ES-I3 (cell line): ENCODE data around the gene ATXN2.
"Not testable (repeated sequence)": the region's sequence is repeated elsewhere in the genome, so short reads cannot be mapped to it uniquely, and the experiment has no call there.

Source experiments
- H3K36me3 ChIP-seq: 2 replicates; pipeline ENCODE4 v1.6.1; 2013; ENCODE audit warnings: mild to moderate bottlenecking, low read length, control low read depth, moderate library complexity; ENCODE audit not compliant: insufficient read depth
- H3K4me1 ChIP-seq: 2 replicates; pipeline ENCODE4 v1.6.1; 2013; ENCODE audit warnings: mild to moderate bottlenecking, control low read depth, low read length; ENCODE audit not compliant: insufficient read depth
- H3K9ac ChIP-seq: 2 replicates; pipeline ENCODE4 v1.6.1; 2013; ENCODE audit warnings: low read depth, mild to moderate bottlenecking, low read length, moderate library complexity
- H3K9me3 ChIP-seq: 2 replicates; pipeline ENCODE4 v1.6.1; 2013; ENCODE audit warnings: mild to moderate bottlenecking, low read length, moderate library complexity; ENCODE audit not compliant: control insufficient read depth, insufficient read depth

ATXN2 gene

DNA sequence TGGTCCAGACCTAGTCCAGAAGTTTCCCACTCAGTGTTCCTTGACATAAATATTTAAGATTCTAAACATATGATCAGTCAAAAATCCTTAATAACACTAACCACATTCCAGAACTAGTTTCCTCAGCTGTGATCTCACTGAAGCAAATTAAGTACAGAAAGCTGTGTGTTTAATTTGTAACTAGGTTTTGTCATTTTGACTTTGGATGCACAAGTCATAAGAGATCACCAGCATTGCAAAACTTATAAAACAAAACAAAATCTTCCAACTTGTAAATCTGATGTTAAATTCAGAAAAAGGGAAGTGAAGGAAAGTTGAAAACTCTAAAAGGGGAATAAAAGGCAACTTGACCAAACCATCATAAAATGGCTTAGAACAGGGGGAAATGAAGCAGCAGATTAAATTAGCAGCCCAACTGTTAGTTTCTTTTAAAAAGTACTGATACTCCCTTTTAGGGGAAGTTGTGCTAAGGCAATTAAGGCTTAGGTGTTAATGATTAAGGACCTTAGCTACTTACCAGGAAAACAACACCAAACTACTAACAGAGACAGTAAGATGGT lies 136.8 kb downstream of the ATXN2 start:
- Histone ChIP-seq H3K9me3 (no peaks in the 10 kb centered on the region), H3K9ac (no peak overlapping the region), H3K4me1 (no peaks in the 10 kb centered on the region), H3K36me3 (peaks cover 1% of the 10 kb centered on the region; the same call in 1 of the 2 replicates)

- not testable (repeated sequence) for H3K4me1 ChIP-seq
- H3K36me3 ChIP-seq: peaks cover 16% of the 10 kb centered on the region
Observed at GRCh38 chr12:111460111-111460510, 139.0 kb downstream of the ATXN2 start.

DNA sequence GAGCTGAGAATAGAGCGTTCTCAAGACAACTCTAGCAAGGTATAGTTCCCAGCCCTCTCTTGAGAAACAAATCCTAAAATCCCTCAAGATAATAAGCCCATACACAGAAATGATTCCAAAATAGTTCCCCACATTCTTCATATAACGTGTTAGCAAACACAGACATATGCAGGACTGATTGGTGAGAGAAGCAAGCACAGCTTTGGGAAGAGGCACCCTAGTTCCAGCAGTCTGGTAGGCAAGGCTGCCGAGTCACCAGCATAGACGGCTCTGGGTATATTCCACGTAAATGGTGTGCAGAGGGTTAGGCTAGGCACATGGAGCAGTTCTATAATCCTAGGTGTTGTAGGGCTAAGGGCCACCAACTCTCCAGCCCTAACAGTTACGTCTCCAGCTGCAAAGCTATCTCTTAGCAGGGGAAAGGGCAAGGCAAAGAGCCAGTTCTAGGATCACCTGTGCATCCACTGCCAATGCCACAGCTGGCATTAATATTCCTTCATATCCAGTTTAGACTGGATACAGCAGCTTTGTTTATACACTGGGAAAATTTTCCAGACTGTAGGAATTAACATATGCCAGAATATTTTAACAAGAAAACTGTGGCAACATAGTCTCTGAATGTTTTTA lies 140.5 kb downstream of the ATXN2 start:
- no peak overlapping the region for H3K9ac ChIP-seq
- peaks cover 19% of the 10 kb centered on the region for H3K36me3 ChIP-seq
- no peaks in the 10 kb centered on the region for H3K9me3 ChIP-seq
- H3K4me1 ChIP-seq: no peaks in the 10 kb centered on the region

More at GRCh38 chr12:111460111-111460510, 139.0 kb downstream of the ATXN2 start:
- H3K9ac ChIP-seq, H3K9me3 ChIP-seq: not testable (repeated sequence)

GRCh38 chr12:111457577-111457976 lies 141.5 kb downstream of the ATXN2 start:
- Histone ChIP-seq H3K9ac (no peak overlapping the region), H3K4me1 (no peaks in the 10 kb centered on the region), H3K9me3 (no peaks in the 10 kb centered on the region), H3K36me3 (peaks cover 19% of the 10 kb centered on the region)

- H3K9me3 ChIP-seq: no peaks in the 10 kb centered on the region
- peaks cover 19% of the 10 kb centered on the region for H3K36me3 ChIP-seq
- H3K9ac ChIP-seq: no peak overlapping the region
- H3K4me1 ChIP-seq: no peaks in the 10 kb centered on the region
Observed at GRCh38 chr12:111457071-111457470, 142.0 kb downstream of the ATXN2 start.

DNA sequence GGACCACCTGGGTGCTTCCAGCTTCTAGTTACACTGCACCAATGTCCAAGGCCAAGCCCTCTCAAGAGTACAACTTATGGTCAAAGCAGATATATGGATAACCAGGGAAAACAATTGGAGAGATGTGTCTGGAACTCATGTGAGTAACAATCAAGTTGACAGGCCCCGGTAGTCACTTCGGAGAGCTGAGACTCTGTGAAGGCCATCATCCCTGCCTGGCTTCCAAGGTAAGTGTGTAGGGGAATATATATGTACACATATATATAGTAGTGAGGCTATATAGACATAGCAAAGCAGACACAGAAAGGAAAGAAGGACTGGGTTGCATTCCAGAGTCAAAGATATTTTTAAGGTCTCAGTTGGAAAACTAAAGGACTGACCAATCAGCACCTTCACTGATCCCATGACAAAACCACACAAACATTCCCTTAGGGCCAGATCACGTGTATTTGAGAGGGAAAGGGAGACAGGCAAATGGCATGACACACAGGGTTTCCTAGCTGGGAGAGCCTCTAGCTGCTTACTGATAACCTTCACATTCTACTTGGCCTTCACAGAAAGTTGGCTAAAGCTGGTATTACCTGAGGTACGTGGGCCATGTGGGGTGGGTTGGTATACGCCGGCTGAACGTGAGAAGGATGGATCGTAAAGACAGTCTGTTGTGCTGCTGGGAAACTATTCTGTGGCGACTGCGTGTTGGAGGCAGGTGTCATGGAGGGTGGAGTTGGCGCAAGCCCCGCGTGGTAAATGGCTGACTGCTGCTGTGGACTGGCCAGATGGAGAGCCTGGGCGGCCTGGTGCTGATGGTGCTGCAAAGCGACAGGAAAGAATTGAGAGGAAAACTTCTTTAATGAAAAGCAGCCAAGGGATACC lies 143.4 kb downstream of the ATXN2 start:
- no peaks in the 10 kb centered on the region for H3K4me1 ChIP-seq
- no peaks in the 10 kb centered on the region for H3K9me3 ChIP-seq
- H3K9ac ChIP-seq: no peak overlapping the region
- peaks cover 19% of the 10 kb centered on the region for H3K36me3 ChIP-seq

DNA sequence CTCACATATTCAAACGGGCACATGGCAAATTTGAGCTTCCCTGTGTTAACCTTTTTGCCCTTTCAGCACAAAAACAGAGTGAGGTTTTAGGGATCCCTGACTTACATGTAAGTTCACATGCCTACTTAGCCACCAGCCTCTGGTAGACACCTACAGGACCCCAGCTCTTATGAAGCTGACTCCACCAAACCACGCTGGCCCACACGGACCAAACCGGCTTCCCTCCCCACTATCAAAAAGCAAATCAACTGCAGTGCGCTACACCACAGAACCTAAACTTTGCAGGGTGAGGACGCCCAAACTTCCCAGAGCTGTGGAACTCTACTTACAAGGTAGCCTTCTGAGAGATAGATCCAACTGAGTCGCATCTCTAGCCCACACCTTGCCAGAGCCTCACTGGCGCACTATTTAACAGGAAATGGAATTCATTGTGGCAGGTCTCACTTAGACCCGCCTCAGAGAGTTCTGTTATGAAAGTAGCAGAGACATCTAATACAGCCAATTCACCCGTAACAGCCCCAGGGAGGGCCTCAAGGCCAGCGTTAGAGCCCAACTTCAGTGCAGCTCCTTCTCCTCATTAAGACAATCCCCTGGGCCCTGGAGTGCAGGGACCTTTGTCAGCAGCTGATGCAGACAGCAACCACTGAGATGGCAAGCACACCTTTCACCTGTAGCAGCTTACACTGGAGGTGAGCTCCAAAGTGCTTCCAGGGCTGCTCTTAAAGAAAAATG lies 144.2 kb downstream of the ATXN2 start:
- peaks cover 19% of the 10 kb centered on the region for H3K36me3 ChIP-seq
- no peak overlapping the region for H3K9ac ChIP-seq
- H3K9me3 ChIP-seq: no peaks in the 10 kb centered on the region
- H3K4me1 ChIP-seq: no peaks in the 10 kb centered on the region

- no peaks in the 10 kb centered on the region for H3K9me3 ChIP-seq
- peaks cover 20% of the 10 kb centered on the region for H3K36me3 ChIP-seq
- H3K9ac ChIP-seq: no peak overlapping the region
- no peaks in the 10 kb centered on the region for H3K4me1 ChIP-seq
Observed at GRCh38 chr12:111454311-111454710, 144.8 kb downstream of the ATXN2 start.

DNA sequence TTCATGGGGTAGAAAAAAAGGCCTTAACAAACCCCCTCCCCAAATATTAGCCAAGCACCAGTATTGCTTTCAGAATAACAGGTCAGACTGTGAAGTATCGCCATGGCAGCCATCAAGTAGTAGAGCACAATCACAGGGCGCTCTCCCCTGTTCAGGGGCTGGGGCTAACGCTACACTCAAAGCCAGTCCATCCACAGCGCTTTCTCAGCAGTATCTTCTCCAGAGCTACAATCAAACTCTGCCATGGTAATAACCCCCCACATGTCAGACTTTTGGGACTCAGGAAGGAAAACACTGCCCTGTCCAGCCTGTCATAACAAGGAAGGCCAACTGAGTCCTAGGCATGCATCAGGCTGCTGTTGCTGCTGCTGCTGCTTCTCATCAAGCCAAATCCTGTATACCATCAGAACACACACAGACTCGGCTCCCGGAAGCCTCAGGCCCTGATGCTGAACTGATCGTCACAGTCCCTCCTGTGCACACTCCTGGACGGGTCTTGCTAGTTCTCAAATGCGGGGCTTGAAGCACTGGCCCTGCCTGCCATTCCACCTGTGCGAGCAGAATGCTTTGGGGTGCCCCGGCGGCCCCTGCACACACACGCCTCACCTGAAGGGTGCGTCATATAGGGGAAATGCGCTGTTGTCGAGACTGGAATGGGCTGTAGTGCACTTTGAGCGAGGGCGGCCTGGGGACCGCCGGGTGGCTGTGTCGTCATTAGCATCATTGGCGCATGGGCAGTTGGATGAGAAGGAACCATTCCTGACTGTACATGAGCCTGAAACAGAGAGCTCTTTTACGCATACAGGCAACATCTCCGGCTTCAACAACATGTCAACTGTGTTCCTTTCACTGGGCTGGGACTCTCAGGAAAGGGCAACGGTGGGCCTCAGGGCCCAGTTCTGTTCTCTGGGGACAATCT lies 145.8 kb downstream of the ATXN2 start:
- Histone ChIP-seq H3K9me3 (no peaks in the 10 kb centered on the region), H3K9ac (no peak overlapping the region), H3K36me3 (peaks cover 26% of the 10 kb centered on the region), H3K4me1 (no peaks in the 10 kb centered on the region)

GRCh38 chr12:111451649-111452129 lies 147.4 kb downstream of the ATXN2 start:
- no peaks in the 10 kb centered on the region for H3K9me3 ChIP-seq
- peaks cover 26% of the 10 kb centered on the region for H3K36me3 ChIP-seq
- H3K4me1 ChIP-seq: no peaks in the 10 kb centered on the region
- H3K9ac ChIP-seq: no peak overlapping the region

- Histone ChIP-seq H3K36me3 (peaks cover 24% of the 10 kb centered on the region), H3K9ac (no peak overlapping the region), H3K4me1 (0 out of 2 replicates have a peak, but pooled peaks cover under 1% of the 10 kb centered on the region), H3K9me3 (no peaks in the 10 kb centered on the region)
Observed at GRCh38 chr12:111451232-111451631, 147.9 kb downstream of the ATXN2 start.

DNA sequence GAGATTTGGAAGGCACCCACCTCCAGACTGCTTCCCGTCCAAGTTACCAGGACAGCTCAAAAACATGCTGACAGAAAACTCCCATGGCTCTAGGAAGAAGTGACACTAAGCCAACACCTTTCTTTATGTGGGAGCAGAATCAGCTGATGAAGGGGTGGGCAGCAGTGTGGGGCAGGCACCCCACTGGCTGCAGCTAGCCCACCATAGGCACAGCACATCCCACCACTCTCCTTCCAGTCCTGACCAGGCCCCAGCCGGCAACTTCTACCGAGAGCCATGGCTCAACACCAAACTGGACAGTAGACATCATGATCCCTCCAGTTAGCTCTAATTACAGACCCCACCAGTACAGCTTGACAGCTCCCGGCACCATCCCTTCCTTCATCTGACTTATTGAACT lies 148.4 kb downstream of the ATXN2 start:
- peaks cover 19% of the 10 kb centered on the region for H3K36me3 ChIP-seq
- H3K4me1 ChIP-seq: 0 out of 2 replicates have a peak, but pooled peaks cover 6% of the 10 kb centered on the region
- H3K9me3 ChIP-seq: no peaks in the 10 kb centered on the region
- H3K9ac ChIP-seq: no peak overlapping the region
